GM18861 (cell line): ENCODE data around the gene PLEKHN1.
A peak's percentile ranks its signal among the peaks of the same experiment; 100 is the strongest.
"Not testable (repeated sequence)": the region's sequence is repeated elsewhere in the genome, so short reads cannot be mapped to it uniquely, and the experiment has no call there.

Experiments
- ATAC-seq: cut with Tn5 transposase; IDR thresholded peaks from one replicate; pipeline ENCODE4 v1.9.1; 2021; ENCODE audit not compliant: unreplicated experiment

PLEKHN1 gene

GRCh38 chr1:1005774-1006304 lies 39.6 kb downstream of the PLEKHN1 start:
- ATAC-seq, result no peak

GRCh38 chr1:1006305-1007159 lies 40.2 kb downstream of the PLEKHN1 start:
- ATAC-seq, result no peak

- not testable (repeated sequence) for ATAC-seq
Measured at GRCh38 chr1:1010131-1010530, 43.8 kb downstream of the PLEKHN1 start.

GRCh38 chr1:1011396-1011949 lies 45.2 kb downstream of the PLEKHN1 start:
- no peak for ATAC-seq

- ATAC-seq, result not testable (repeated sequence)
Measured at GRCh38 chr1:1012736-1013104, 46.4 kb downstream of the PLEKHN1 start.

GRCh38 chr1:1013105-1013921 lies 47.0 kb downstream of the PLEKHN1 start, which contains the start of gene ISG15:
Gene ISG15, plus strand, starts transcription at chr1:1013497. Its CDS starts 77 bp downstream, at chr1:1013574.
- peak; percentile 77 for ATAC-seq

- ATAC-seq, result no peak
Measured at GRCh38 chr1:1013922-1014648, 47.8 kb downstream of the PLEKHN1 start.

- no peak for ATAC-seq
Measured at GRCh38 chr1:1014799-1015681, 48.8 kb downstream of the PLEKHN1 start.

GRCh38 chr1:1017397-1018320 lies 51.4 kb downstream of the PLEKHN1 start:
- ATAC-seq, result not testable (repeated sequence)

- not testable (repeated sequence) for ATAC-seq
Measured at GRCh38 chr1:1018321-1018685, 52.0 kb downstream of the PLEKHN1 start.

GRCh38 chr1:1019122-1019999 lies 53.1 kb downstream of the PLEKHN1 start:
- ATAC-seq, result peak; percentile 48

- ATAC-seq, result peak; percentile 34
Measured at GRCh38 chr1:1020000-1020404, 53.7 kb downstream of the PLEKHN1 start, which contains the start of gene AGRN. Gene AGRN, plus strand, starts transcription at chr1:1020120. Its CDS starts 53 bp downstream, at chr1:1020173.

- peak; percentile 8 for ATAC-seq
Measured at GRCh38 chr1:1020415-1021009, 54.2 kb downstream of the PLEKHN1 start.

- no peak for ATAC-seq
Measured at GRCh38 chr1:1021010-1021919, 55.0 kb downstream of the PLEKHN1 start.

- ATAC-seq, result no peak
Measured at GRCh38 chr1:1021920-1022259, 55.6 kb downstream of the PLEKHN1 start.

- no peak for ATAC-seq
Measured at GRCh38 chr1:1022302-1023009, 56.2 kb downstream of the PLEKHN1 start.
